Measurements from ENCODE around the gene RANBP10. TPM values are rescaled to one million over a fixed set of nuclear protein-coding genes. Genes with fewer than 3 reads are reported as not detected.

RANBP10 gene
- total RNA-seq, 1 experiment from 2014 or later, result 13.4 TPM

DNA sequence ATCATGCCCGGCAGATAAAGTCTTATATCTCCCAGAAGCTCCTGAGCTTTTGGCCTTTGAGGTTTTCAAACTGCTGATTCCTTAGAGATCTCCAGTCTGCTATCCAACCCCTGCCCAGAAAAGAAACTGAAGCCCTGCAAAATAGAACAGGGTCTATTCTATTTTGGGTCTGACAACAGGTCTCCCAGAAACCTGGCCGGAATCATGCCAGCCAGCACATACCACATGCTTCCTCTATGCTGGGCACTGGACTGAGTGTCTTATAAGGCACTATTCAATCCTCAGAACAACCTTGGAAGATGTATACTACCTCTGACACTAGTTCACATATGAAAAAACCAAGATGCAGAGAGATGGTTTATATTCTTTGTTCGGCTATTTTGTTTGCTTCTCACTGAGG, 66.0 kb downstream of the RANBP10 start:
- intact Hi-C loops (cut with micrococcal nuclease; ENCODE audit: unreplicated experiment), result no loop called here
- no peaks in the 10 kb centered on the region for H3K27me3 ChIP-seq (ENCODE audit: control insufficient read depth, insufficient read depth, low read length)
- H3K4me1 ChIP-seq (ENCODE audit: control insufficient read depth, insufficient read depth, low read length), result no peaks in the 10 kb centered on the region
- DNase-seq (ENCODE audit: low read depth, low spot score) (no peak), ATAC-seq (no peak)
- H3K9me3 ChIP-seq (ENCODE audit: control insufficient read depth, insufficient read depth, low read depth, low read length), result no peaks in the 10 kb centered on the region
- BruUV-seq (replicated peaks), result no TSS peak
- H3K36me3 ChIP-seq (ENCODE audit: control insufficient read depth, insufficient read depth, low read length), result no peaks in the 10 kb centered on the region
- ChIA-PET CTCF (no interaction called here), POLR2A (no interaction called here)
- TF ChIP-seq POLR2AphosphoS5 (IDR thresholded peaks at IDR 0.05; ENCODE audit: low read depth, low read length), result no peak
- TF ChIP-seq, protein P1, sequence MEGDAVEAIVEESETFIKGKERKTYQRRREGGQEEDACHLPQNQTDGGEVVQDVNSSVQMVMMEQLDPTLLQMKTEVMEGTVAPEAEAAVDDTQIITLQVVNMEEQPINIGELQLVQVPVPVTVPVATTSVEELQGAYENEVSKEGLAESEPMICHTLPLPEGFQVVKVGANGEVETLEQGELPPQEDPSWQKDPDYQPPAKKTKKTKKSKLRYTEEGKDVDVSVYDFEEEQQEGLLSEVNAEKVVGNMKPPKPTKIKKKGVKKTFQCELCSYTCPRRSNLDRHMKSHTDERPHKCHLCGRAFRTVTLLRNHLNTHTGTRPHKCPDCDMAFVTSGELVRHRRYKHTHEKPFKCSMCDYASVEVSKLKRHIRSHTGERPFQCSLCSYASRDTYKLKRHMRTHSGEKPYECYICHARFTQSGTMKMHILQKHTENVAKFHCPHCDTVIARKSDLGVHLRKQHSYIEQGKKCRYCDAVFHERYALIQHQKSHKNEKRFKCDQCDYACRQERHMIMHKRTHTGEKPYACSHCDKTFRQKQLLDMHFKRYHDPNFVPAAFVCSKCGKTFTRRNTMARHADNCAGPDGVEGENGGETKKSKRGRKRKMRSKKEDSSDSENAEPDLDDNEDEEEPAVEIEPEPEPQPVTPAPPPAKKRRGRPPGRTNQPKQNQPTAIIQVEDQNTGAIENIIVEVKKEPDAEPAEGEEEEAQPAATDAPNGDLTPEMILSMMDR (IDR thresholded peaks at IDR 0.05), result no peak
- no peak for TF ChIP-seq SIN3A (IDR thresholded peaks at IDR 0.05; ENCODE audit: borderline replicate concordance, insufficient read depth, low read depth, low read length)
- TF ChIP-seq, protein P2, sequence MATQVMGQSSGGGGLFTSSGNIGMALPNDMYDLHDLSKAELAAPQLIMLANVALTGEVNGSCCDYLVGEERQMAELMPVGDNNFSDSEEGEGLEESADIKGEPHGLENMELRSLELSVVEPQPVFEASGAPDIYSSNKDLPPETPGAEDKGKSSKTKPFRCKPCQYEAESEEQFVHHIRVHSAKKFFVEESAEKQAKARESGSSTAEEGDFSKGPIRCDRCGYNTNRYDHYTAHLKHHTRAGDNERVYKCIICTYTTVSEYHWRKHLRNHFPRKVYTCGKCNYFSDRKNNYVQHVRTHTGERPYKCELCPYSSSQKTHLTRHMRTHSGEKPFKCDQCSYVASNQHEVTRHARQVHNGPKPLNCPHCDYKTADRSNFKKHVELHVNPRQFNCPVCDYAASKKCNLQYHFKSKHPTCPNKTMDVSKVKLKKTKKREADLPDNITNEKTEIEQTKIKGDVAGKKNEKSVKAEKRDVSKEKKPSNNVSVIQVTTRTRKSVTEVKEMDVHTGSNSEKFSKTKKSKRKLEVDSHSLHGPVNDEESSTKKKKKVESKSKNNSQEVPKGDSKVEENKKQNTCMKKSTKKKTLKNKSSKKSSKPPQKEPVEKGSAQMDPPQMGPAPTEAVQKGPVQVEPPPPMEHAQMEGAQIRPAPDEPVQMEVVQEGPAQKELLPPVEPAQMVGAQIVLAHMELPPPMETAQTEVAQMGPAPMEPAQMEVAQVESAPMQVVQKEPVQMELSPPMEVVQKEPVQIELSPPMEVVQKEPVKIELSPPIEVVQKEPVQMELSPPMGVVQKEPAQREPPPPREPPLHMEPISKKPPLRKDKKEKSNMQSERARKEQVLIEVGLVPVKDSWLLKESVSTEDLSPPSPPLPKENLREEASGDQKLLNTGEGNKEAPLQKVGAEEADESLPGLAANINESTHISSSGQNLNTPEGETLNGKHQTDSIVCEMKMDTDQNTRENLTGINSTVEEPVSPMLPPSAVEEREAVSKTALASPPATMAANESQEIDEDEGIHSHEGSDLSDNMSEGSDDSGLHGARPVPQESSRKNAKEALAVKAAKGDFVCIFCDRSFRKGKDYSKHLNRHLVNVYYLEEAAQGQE (IDR thresholded peaks at IDR 0.05; ENCODE audit: insufficient read depth in 1 of 2, low read depth in 2 of 2, low read length in 1 of 2), result no peak
- no peak for TF ChIP-seq TCF7L2 (IDR thresholded peaks at IDR 0.05; ENCODE audit: low read depth, low read length)
- H3K27ac ChIP-seq (ENCODE audit: low read length), result no peak overlapping the region
- H3K4me3 ChIP-seq (ENCODE audit: low read depth in 2 of 2, low read length in 2 of 2), result no peak overlapping the region
- in situ Hi-C loops (cut with HindIII; ENCODE audit: low pct_unique_long_range_greater_than_20kb, low sequenced_read_pairs), result no loop called here

DNA sequence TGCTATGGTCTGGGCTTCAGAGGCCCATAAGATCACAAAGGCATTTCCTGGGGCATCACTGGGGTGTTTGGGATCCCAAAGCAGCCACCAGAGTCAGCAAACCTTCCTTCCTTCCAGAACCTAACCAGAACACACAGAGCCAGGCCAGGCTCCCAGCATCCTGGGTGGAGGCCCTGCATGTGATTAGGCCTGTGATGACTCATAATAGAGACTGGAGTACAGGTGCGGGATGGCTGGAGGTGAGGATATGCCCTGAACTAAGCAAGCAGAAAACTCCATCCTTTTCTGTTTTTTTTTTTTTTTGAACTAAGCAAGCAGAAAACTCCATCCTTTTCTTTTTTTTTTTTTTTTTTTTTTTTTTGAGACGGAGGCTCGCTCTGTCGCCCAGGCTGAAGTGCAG, 69.5 kb downstream of the RANBP10 start:
- Histone ChIP-seq H3K36me3 (ENCODE audit: control insufficient read depth, insufficient read depth, low read length) (no peaks in the 10 kb centered on the region), H3K4me3 (ENCODE audit: low read depth in 2 of 2, low read length in 2 of 2) (no peak overlapping the region), H3K27ac (ENCODE audit: low read length) (no peak overlapping the region), H3K4me1 (ENCODE audit: control insufficient read depth, insufficient read depth, low read length) (no peaks in the 10 kb centered on the region), H3K27me3 (ENCODE audit: control insufficient read depth, insufficient read depth, low read length) (no peaks in the 10 kb centered on the region), H3K9me3 (ENCODE audit: control insufficient read depth, insufficient read depth, low read depth, low read length) (no peaks in the 10 kb centered on the region)
- ATAC-seq (no peak), DNase-seq (ENCODE audit: low read depth, low spot score) (no peak)
- in situ Hi-C loops (cut with HindIII; ENCODE audit: low pct_unique_long_range_greater_than_20kb, low sequenced_read_pairs) (no loop called here), intact Hi-C loops (cut with micrococcal nuclease; ENCODE audit: unreplicated experiment) (no loop called here)
- TF ChIP-seq POLR2AphosphoS5 (IDR thresholded peaks at IDR 0.05; ENCODE audit: low read depth, low read length) (no peak), TCF7L2 (IDR thresholded peaks at IDR 0.05; ENCODE audit: low read depth, low read length) (no peak), SIN3A (IDR thresholded peaks at IDR 0.05; ENCODE audit: borderline replicate concordance, insufficient read depth, low read depth, low read length) (no peak)
- TF ChIP-seq, protein P1 (IDR thresholded peaks at IDR 0.05), result no peak
- TF ChIP-seq, protein P2 (IDR thresholded peaks at IDR 0.05; ENCODE audit: insufficient read depth in 1 of 2, low read depth in 2 of 2, low read length in 1 of 2), result no peak
- BruUV-seq (replicated peaks), result no TSS peak
- POLR2A ChIA-PET, result interaction anchor here (0.7 kb wide), 1 partner anchor 160 kb away, joined by 5 read pairs; no protein-coding TSS in a partner anchor
- CTCF ChIA-PET, result no interaction called here
